Tibial nerve (tissue), 3 donors: ENCODE data around the gene STXBP6.

ENCODE experiments used
- POLR2A ChIP-seq, 2 donors: fragments of 450-650 bp; IDR thresholded peaks; one replicate each; pipeline ENCODE4 v1.6.1; 2017; ENCODE audit warnings: antibody characterized with exemption in 2 of 2, mild to moderate bottlenecking in 2 of 2, moderate library complexity in 2 of 2
- TF ChIP-seq, protein P1 (sequence below), 5 experiments: fragments of 200-600 bp in 3 of 5; fragments of 450-650 bp in 2 of 5; sonication (generic) in 3 of 5; IDR thresholded peaks; one replicate each; pipeline ENCODE4 v1.5.1; 2016 to 2019; ENCODE audit warnings: antibody characterized with exemption in 5 of 5, mild to moderate bottlenecking in 3 of 5, moderate library complexity in 2 of 5

DNA sequence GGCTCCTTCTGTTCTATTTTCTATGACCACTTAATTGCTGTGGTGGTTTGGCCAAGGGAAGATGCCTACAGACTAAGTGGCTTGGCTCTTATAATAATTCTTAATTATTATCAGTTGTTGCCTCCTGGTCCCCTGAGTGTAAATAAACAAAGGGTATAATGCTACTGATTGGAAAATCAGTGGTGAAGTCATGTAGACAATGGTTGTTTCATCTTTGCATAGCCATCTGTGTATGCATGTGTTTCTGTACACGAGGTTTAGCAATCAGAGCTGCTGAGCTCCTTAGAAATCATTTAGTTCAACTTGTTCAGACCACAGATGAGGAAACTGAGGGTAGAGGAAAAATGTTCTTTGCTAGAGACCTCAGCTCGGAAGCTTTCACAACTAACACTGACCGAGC, 152.2 kb downstream of the STXBP6 start:
- TF ChIP-seq POLR2A (IDR thresholded peaks at IDR 0.05) = no peak
- TF ChIP-seq, protein P1, sequence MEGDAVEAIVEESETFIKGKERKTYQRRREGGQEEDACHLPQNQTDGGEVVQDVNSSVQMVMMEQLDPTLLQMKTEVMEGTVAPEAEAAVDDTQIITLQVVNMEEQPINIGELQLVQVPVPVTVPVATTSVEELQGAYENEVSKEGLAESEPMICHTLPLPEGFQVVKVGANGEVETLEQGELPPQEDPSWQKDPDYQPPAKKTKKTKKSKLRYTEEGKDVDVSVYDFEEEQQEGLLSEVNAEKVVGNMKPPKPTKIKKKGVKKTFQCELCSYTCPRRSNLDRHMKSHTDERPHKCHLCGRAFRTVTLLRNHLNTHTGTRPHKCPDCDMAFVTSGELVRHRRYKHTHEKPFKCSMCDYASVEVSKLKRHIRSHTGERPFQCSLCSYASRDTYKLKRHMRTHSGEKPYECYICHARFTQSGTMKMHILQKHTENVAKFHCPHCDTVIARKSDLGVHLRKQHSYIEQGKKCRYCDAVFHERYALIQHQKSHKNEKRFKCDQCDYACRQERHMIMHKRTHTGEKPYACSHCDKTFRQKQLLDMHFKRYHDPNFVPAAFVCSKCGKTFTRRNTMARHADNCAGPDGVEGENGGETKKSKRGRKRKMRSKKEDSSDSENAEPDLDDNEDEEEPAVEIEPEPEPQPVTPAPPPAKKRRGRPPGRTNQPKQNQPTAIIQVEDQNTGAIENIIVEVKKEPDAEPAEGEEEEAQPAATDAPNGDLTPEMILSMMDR (IDR thresholded peaks at IDR 0.05) = no peak
